Peyer's patch (tissue), 4 donors: ENCODE measurements around the gene MMADHC.
"Not testable (repeated sequence)": the region's sequence is repeated elsewhere in the genome, so short reads cannot be mapped to it uniquely, and the experiment has no call there.

Experiments used
- POLR2A ChIP-seq, 2 donors: fragments of 450-650 bp; IDR thresholded peaks; one replicate each; pipeline ENCODE4 v1.5.1; 2017; ENCODE audit warnings: antibody characterized with exemption in 2 of 2, mild to moderate bottlenecking in 2 of 2, moderate library complexity in 2 of 2
- TF ChIP-seq, protein P1 (sequence below), 6 experiments: fragments of 450-650 bp in 4 of 6; fragments of 200-600 bp in 2 of 6; sonication (generic) in 1 of 6; IDR thresholded peaks; one replicate each; pipeline ENCODE4 v1.5.1; 2017 to 2019; ENCODE audit warnings: antibody characterized with exemption in 6 of 6, mild to moderate bottlenecking in 3 of 6, moderate library complexity in 1 of 6

DNA sequence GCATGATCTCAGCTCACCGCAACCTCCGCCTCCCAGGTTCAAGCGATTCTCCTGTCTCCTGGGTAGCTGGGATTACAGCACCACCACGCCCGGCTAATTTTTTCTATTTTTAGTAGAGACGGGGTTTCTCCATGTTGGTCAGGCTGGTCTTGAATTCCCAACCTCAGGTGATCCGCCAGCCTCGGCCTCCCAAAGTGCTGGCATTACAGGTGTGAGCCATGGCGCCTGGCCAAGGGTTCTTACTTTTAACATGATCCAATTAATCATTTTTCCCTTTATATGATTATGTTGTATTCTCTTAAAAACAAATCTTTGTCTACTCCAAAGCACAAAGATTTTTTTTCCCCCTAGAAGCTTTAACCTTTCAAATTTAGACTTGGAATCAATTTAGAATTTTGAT, 21.9 kb downstream of the MMADHC start:
- TF ChIP-seq, protein P1, sequence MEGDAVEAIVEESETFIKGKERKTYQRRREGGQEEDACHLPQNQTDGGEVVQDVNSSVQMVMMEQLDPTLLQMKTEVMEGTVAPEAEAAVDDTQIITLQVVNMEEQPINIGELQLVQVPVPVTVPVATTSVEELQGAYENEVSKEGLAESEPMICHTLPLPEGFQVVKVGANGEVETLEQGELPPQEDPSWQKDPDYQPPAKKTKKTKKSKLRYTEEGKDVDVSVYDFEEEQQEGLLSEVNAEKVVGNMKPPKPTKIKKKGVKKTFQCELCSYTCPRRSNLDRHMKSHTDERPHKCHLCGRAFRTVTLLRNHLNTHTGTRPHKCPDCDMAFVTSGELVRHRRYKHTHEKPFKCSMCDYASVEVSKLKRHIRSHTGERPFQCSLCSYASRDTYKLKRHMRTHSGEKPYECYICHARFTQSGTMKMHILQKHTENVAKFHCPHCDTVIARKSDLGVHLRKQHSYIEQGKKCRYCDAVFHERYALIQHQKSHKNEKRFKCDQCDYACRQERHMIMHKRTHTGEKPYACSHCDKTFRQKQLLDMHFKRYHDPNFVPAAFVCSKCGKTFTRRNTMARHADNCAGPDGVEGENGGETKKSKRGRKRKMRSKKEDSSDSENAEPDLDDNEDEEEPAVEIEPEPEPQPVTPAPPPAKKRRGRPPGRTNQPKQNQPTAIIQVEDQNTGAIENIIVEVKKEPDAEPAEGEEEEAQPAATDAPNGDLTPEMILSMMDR (IDR thresholded peaks at IDR 0.05), result not testable (repeated sequence)
- not testable (repeated sequence) for TF ChIP-seq POLR2A (IDR thresholded peaks at IDR 0.05)
